K562 (cell line): ENCODE data around the gene PLCL1. TPM values are rescaled to one million over a fixed set of nuclear protein-coding genes. Genes with fewer than 3 reads are reported as not detected.

Experiments used
- ARID1B ChIP-seq: fragments of 450-650 bp; IDR thresholded peaks from 2 replicates; pipeline ENCODE4 v1.6.1; 2016; ENCODE audit warnings: antibody characterized with exemption, mild to moderate bottlenecking, inconsistent platforms
- ATF3 ChIP-seq, 2 experiments: fragments of 450-650 bp in 1 of 2; sonication (generic) in 1 of 2; formaldehyde crosslinking in 1 of 2; IDR thresholded peaks in 1 of 2; conservative IDR thresholded peaks in 1 of 2; 2 replicates each; pipeline versions ENCODE4 v1.6.1 to v1.8.1; 2016 to 2023; ENCODE audit warnings: mild to moderate bottlenecking in 2 of 2, moderate library complexity in 2 of 2, inconsistent platforms in 1 of 2, missing genetic modification reagents in 1 of 2
- ATF7 ChIP-seq: fragments of 450-650 bp; IDR thresholded peaks from 2 replicates; pipeline ENCODE4 v1.7.1; 2014; ENCODE audit warnings: mild to moderate bottlenecking, moderate library complexity
- EP400 ChIP-seq: fragments of 450-650 bp; IDR thresholded peaks from 2 replicates; pipeline ENCODE4 v1.6.1; 2017; ENCODE audit warnings: antibody characterized with exemption, mild to moderate bottlenecking, moderate library complexity
- ETV1 ChIP-seq: fragments of 450-650 bp; conservative IDR thresholded peaks from 2 replicates; pipeline ENCODE4 v1.6.1; 2016; ENCODE audit warnings: missing genetic modification characterization, control low read depth, low read depth, missing compliant biosample characterization
- ETV5 ChIP-seq: sonication (generic); formaldehyde crosslinking; IDR thresholded peaks from 2 replicates; pipeline ENCODE4 v1.4.0; 2020; ENCODE audit warnings: low read depth, mild to moderate bottlenecking, missing genetic modification reagents
- FOXK2 ChIP-seq, 2 experiments: fragments of 450-650 bp; IDR thresholded peaks in 1 of 2; conservative IDR thresholded peaks in 1 of 2; 2 replicates each; pipeline ENCODE4 v1.6.1; 2016; ENCODE audit warnings: low read depth in 2 of 2, mild to moderate bottlenecking in 1 of 2
- GATAD2B ChIP-seq: fragments of 450-650 bp; IDR thresholded peaks from 2 replicates; pipeline ENCODE4 v1.6.1; 2017; ENCODE audit warnings: mild to moderate bottlenecking, borderline replicate concordance
- GTF2F1 ChIP-seq: IDR thresholded peaks from 2 replicates; pipeline ENCODE4 v1.6.1; 2011; ENCODE audit warnings: low read depth, low read length, improper control_type of control experiment
- HDAC3 ChIP-seq: fragments of 450-650 bp; IDR thresholded peaks from 2 replicates; pipeline ENCODE4 v1.6.1; 2018; ENCODE audit warnings: borderline replicate concordance, mild to moderate bottlenecking, moderate library complexity; ENCODE audit not compliant: partially characterized antibody
- KLF16 ChIP-seq: IDR thresholded peaks from 2 replicates; pipeline ENCODE4 v1.6.1; 2016; ENCODE audit warnings: antibody characterized with exemption
- MAFK ChIP-seq: IDR thresholded peaks from 2 replicates; pipeline ENCODE4 v1.6.1; 2011; ENCODE audit warnings: low read length, improper control_type of control experiment
- MAZ ChIP-seq, 2 experiments: fragments of 450-650 bp in 1 of 2; sonication (generic) in 1 of 2; formaldehyde crosslinking; IDR thresholded peaks in 1 of 2; conservative IDR thresholded peaks in 1 of 2; 2 replicates each; pipeline versions ENCODE4 v1.4.0 to v1.5.0; 2020; ENCODE audit warnings: mild to moderate bottlenecking in 1 of 2, missing genetic modification reagents in 1 of 2
- MTA2 ChIP-seq: fragments of 450-650 bp; IDR thresholded peaks from 2 replicates; pipeline ENCODE4 v1.6.1; 2016; ENCODE audit warnings: low read depth
- NBN ChIP-seq: fragments of 450-650 bp; IDR thresholded peaks from 2 replicates; pipeline ENCODE4 v1.6.1; 2016; ENCODE audit warnings: low read depth, mild to moderate bottlenecking
- NCOA2 ChIP-seq, 2 experiments: fragments of 450-650 bp; IDR thresholded peaks; 2 replicates each; pipeline ENCODE4 v1.6.1; 2018; ENCODE audit warnings: mild to moderate bottlenecking in 2 of 2, moderate library complexity in 1 of 2; ENCODE audit not compliant: partially characterized antibody in 2 of 2
- SMARCC2 ChIP-seq: fragments of 450-650 bp; IDR thresholded peaks from 2 replicates; pipeline ENCODE4 v1.6.1; 2017; ENCODE audit warnings: antibody characterized with exemption, moderate library complexity, mild to moderate bottlenecking, low read depth
- SP2 ChIP-seq: IDR thresholded peaks from 2 replicates; pipeline ENCODE4 v1.6.1; 2011; ENCODE audit warnings: mild to moderate bottlenecking, low read depth, low read length, moderate library complexity; ENCODE audit not compliant: poor library complexity, severe bottlenecking; ENCODE audit errors: extremely low read depth
- SRSF7 ChIP-seq: fragments of 200-400 bp; formaldehyde crosslinking; optimal IDR thresholded peaks from 2 replicates; pipeline ENCODE3; 2017; ENCODE audit warnings: mild to moderate bottlenecking, low read depth, low read length
- TAF9B ChIP-seq: fragments of 450-650 bp; IDR thresholded peaks from 2 replicates; pipeline ENCODE4 v1.6.1; 2018; ENCODE audit warnings: mild to moderate bottlenecking; ENCODE audit not compliant: partially characterized antibody
- ZBTB49 ChIP-seq: sonication (generic); formaldehyde crosslinking; IDR thresholded peaks from 2 replicates; pipeline ENCODE4 v1.8.0; 2022; ENCODE audit warnings: missing genetic modification reagents, mild to moderate bottlenecking, borderline replicate concordance
- ZNF644 ChIP-seq: fragments of 200-800 bp; sonication (Bioruptor generic); IDR thresholded peaks from 2 replicates; pipeline ENCODE4 v1.6.1; 2016; ENCODE audit warnings: low read depth, missing genetic modification characterization, missing compliant biosample characterization
- polyA plus RNA-seq, 8 experiments: library from polyadenylated mRNA; depleted of rRNA in 4 of 8; stranded (reverse) in 5 of 8; unstranded in 3 of 8; fragments of >200 nt; fragmentation: Nextera tagmentation in 2 of 8; fragmentation: Illumina TruSeq in 1 of 8; extraction: Ambion mirVana in 2 of 8; extraction: Trizol in 1 of 8; gene quantifications; 2 replicates each; pipeline versions ENCODE4 v1.2.1 to v1.2.3, GENCODE V29; 2011 to 2014; ENCODE audit warnings: inconsistent platforms in 1 of 8, missing spikeins in 1 of 8
- total RNA-seq, 7 experiments: library from RNA; depleted of rRNA in 6 of 7; stranded (reverse); fragments of >200 nt in 6 of 7; fragmentation: Illumina TruSeq in 2 of 7; extraction: Trizol in 2 of 7; gene quantifications; 2 replicates each; pipeline versions ENCODE4 v1.2.1 to v1.2.3, GENCODE V29; 2011 to 2021; ENCODE audit warnings: low replicate concordance in 1 of 7

Gene PLCL1
- total and polyA plus RNA-seq, 9 of the 15 experiments (the other 6 are each of a cell fraction or from before 2014, with no cell fraction given): 2.0 to 17.7 (median 8.6) TPM

GRCh38 chr2:197929008-197929885 is 124.9 kb downstream of the PLCL1 start (continued):
- no peak for TF ChIP-seq ZBTB49
- peak; percentile 82 for TF ChIP-seq ATF7
- peak; percentile 50 to 60; a peak in 1 of 4 replicates for TF ChIP-seq FOXK2 (conservative IDR thresholded peaks at IDR 0.05 in 1 of 2, IDR thresholded peaks at IDR 0.05 in 1 of 2; ENCODE audit: low read depth in 2 of 2)
- TF ChIP-seq KLF16: peak; percentile 79
- TF ChIP-seq NBN: 0 out of 2 replicates have a peak, but pooled peaks have one; percentile 58
- TF ChIP-seq SP2: no peak
- peak; percentile 70 for TF ChIP-seq EP400
- peak; percentile 82 to 91 for TF ChIP-seq NCOA2 (IDR thresholded peaks at IDR 0.05; ENCODE audit: partially characterized antibody in 2 of 2)
- TF ChIP-seq MAZ (CRISPR knock-in tag; conservative IDR thresholded peaks at IDR 0.05 in 1 of 2, IDR thresholded peaks at IDR 0.05 in 1 of 2): 0 out of 4 replicates have a peak, but pooled peaks have one; percentile 31 to 42
- TF ChIP-seq ARID1B: peak; percentile 99
- peak; percentile 96 for TF ChIP-seq SMARCC2
- TF ChIP-seq TAF9B: peak; percentile 62
- TF ChIP-seq HDAC3: peak; percentile 40
- TF ChIP-seq SRSF7: no peak
- peak; percentile 43 for TF ChIP-seq ZNF644 (tag)
- TF ChIP-seq GTF2F1: no peak
- peak; percentile 89 for TF ChIP-seq ETV5 (CRISPR knock-in tag)
- TF ChIP-seq MTA2: peak; percentile 93
- TF ChIP-seq ATF3 (IDR thresholded peaks at IDR 0.05): peak; percentile 85
- TF ChIP-seq ATF3 (CRISPR knock-in tag; conservative IDR thresholded peaks at IDR 0.05): no peak; the same call in 1 of the 2 replicates
- TF ChIP-seq GATAD2B: peak; percentile 44; the same call in 1 of the 2 replicates
- TF ChIP-seq MAFK: peak; percentile 76
- peak; percentile 97 for TF ChIP-seq ETV1
